Testis (tissue), 3 donors: ENCODE results near the gene RHEB. TPM values are rescaled to one million over a fixed set of nuclear protein-coding genes. Genes with fewer than 3 reads are reported as not detected.
A peak's percentile ranks its signal among the peaks of the same experiment; 100 is the strongest.
"Not testable (repeated sequence)": the region's sequence is repeated elsewhere in the genome, so short reads cannot be mapped to it uniquely, and the experiment has no call there.

Experiments
- DNase-seq: peaks from one replicate; pipeline ENCODE4 v3.0.0-alpha.2; 2019
- H3K27ac ChIP-seq, 2 donors: fragments of 200-600 bp; sonication (generic); one replicate each; pipeline ENCODE4 v1.5.1; 2019
- H3K27me3 ChIP-seq: fragments of 200-600 bp; sonication (generic); one replicate; pipeline ENCODE4 v1.5.1; 2019
- H3K36me3 ChIP-seq: fragments of 200-600 bp; sonication (generic); one replicate; pipeline ENCODE4 v1.5.1; 2017; ENCODE audit warnings: low read depth; ENCODE audit errors: missing control alignments
- H3K4me1 ChIP-seq: fragments of 200-600 bp; sonication (generic); one replicate; pipeline ENCODE4 v1.5.1; 2019
- H3K4me3 ChIP-seq, 2 donors: fragments of 200-600 bp; sonication (generic); one replicate each; pipeline ENCODE4 v1.5.1; 2017 to 2019
- H3K9me3 ChIP-seq: fragments of 200-600 bp; sonication (generic); one replicate; pipeline ENCODE4 v1.5.1; 2017
- POLR2A ChIP-seq: fragments of 450-650 bp; IDR thresholded peaks from one replicate; pipeline ENCODE4 v1.6.1; 2017; ENCODE audit warnings: antibody characterized with exemption, mild to moderate bottlenecking, moderate library complexity
- WGBS, 2 donors: methylation state at CpG; one replicate each; pipeline ENCODE4 v1.1.5; 2018; 5-methylcytosine and 5-hydroxymethylcytosine counted together
- intact Hi-C: fragments of 100-400 bp; cut with DNase I; formaldehyde crosslinking; loops from one replicate; pipeline ENCODE4 v1.15.1; 2023; ENCODE audit warnings: low total_unique reads
- polyA plus RNA-seq: library from polyadenylated mRNA; stranded (reverse); fragments of 350-450 nt; fragmentation: Illumina TruSeq; extraction: RNeasy Lipid Tissue Mini Kit (QIAGEN cat#74804); gene quantifications from one replicate; pipeline ENCODE4 v1.2.3, GENCODE V29; 2014; ENCODE audit warnings: low read depth, low replicate concordance; ENCODE audit not compliant: insufficient read depth
- total RNA-seq, 2 donors: library from RNA; depleted of rRNA; stranded (reverse); fragments of >200 nt; gene quantifications; one replicate each; pipeline ENCODE4 v1.2.3, GENCODE V29; 2016
- TF ChIP-seq, protein P1 (sequence below), 3 experiments: fragments of 450-650 bp in 2 of 3; fragments of 200-600 bp in 1 of 3; sonication (generic) in 1 of 3; IDR thresholded peaks; one replicate each; pipeline ENCODE4 v1.5.1; 2016 to 2019; ENCODE audit warnings: antibody characterized with exemption in 3 of 3, mild to moderate bottlenecking in 2 of 3, moderate library complexity in 1 of 3

The RHEB gene
- total and polyA plus RNA-seq, 3 donors from 2014 or later: 59.4 to 88.1 (median 74.6) TPM

- Histone ChIP-seq H3K4me3 (no peak overlapping the region), H3K4me1 (peaks cover 6% of the 10 kb centered on the region), H3K36me3 (no peaks in the 10 kb centered on the region), H3K9me3 (no peaks in the 10 kb centered on the region), H3K27ac (peak overlapping the region in 1 of 2 donors; percentile 14), H3K27me3 (no peaks in the 10 kb centered on the region)
- intact Hi-C loops: no loop called here
- WGBS, 2 donors: 40 to 42% methylated on average over 8 of the region's 8 CpGs
- DNase-seq: peak; percentile 68
- TF ChIP-seq POLR2A: no peak
- TF ChIP-seq, protein P1, sequence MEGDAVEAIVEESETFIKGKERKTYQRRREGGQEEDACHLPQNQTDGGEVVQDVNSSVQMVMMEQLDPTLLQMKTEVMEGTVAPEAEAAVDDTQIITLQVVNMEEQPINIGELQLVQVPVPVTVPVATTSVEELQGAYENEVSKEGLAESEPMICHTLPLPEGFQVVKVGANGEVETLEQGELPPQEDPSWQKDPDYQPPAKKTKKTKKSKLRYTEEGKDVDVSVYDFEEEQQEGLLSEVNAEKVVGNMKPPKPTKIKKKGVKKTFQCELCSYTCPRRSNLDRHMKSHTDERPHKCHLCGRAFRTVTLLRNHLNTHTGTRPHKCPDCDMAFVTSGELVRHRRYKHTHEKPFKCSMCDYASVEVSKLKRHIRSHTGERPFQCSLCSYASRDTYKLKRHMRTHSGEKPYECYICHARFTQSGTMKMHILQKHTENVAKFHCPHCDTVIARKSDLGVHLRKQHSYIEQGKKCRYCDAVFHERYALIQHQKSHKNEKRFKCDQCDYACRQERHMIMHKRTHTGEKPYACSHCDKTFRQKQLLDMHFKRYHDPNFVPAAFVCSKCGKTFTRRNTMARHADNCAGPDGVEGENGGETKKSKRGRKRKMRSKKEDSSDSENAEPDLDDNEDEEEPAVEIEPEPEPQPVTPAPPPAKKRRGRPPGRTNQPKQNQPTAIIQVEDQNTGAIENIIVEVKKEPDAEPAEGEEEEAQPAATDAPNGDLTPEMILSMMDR (IDR thresholded peaks at IDR 0.05): no peak
Measured at GRCh38 chr7:151537818-151538561, 18.3 kb upstream of the RHEB start.

DNA sequence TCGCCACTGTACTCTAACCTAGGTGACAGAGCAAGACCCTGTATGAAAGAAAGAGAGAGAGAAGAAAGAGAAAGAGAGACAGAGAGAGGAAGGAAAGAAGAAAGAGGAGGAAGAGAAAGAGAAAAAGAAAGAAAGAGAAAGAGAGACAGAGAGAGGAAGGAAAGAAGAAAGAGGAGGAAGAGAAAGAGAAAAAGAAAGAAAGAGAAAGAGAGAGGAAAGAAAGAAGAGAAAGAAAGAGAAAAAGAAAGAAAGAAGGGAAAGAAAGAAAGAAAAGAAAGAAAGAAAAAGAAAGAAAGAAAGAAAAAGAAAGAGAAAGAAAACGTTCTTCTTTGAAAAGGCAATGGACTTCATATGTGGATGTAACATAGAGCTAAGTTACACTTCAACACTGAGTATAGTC lies 16.5 kb upstream of the RHEB start:
- H3K4me1 ChIP-seq, H3K4me3 ChIP-seq, H3K9me3 ChIP-seq, H3K27me3 ChIP-seq, DNase-seq, H3K36me3 ChIP-seq, intact Hi-C loops, H3K27ac ChIP-seq: not testable (repeated sequence)
- 86 to 96% methylated on average over 2 of the region's 2 CpGs for WGBS, 2 donors

DNA sequence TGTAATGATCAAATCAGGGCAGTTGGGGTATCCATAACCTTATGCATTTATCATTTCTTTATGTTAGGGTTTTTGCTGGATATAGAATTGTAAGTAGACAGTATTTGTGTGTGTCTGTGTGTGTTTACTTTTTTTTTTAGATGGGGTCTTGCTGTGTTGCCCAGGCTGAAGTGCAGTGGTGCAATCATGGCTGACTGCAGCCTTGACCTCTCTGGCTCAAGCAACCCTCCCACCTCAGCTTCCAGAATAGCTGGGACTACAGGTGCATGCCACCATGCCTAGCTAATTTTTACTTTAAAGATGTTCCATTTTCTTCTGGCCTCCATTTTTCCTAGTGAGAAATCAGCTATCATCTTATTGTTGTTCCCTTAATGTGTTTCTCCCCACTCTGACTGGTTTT lies 10.1 kb upstream of the RHEB start:
- DNase-seq: no peak
- no peak for TF ChIP-seq POLR2A
- TF ChIP-seq, protein P1 (IDR thresholded peaks at IDR 0.05): no peak
- no peaks in the 10 kb centered on the region for H3K4me1 ChIP-seq
- intact Hi-C loops: no loop called here
- H3K9me3 ChIP-seq: no peaks in the 10 kb centered on the region
- no peak overlapping the region for H3K27ac ChIP-seq
- H3K27me3 ChIP-seq: no peaks in the 10 kb centered on the region
- H3K36me3 ChIP-seq: no peaks in the 10 kb centered on the region
- H3K4me3 ChIP-seq: no peak overlapping the region

GRCh38 chr7:151524845-151525244 lies 5.2 kb upstream of the RHEB start:
- intact Hi-C loops: no loop called here
- Histone ChIP-seq H3K27ac (no peak overlapping the region), H3K9me3 (no peaks in the 10 kb centered on the region), H3K4me3 (no peak overlapping the region), H3K27me3 (no peaks in the 10 kb centered on the region), H3K4me1 (no peaks in the 10 kb centered on the region), H3K36me3 (no peaks in the 10 kb centered on the region)
- DNase-seq: no peak
- 93 to 95% methylated on average over 2 of the region's 2 CpGs for WGBS, 2 donors
- TF ChIP-seq, protein P1 (IDR thresholded peaks at IDR 0.05): no peak
- no peak for TF ChIP-seq POLR2A

- Histone ChIP-seq H3K9me3 (no peaks in the 10 kb centered on the region), H3K4me1 (no peaks in the 10 kb centered on the region), H3K27ac (no peak overlapping the region), H3K36me3 (no peaks in the 10 kb centered on the region), H3K27me3 (no peaks in the 10 kb centered on the region), H3K4me3 (no peak overlapping the region)
- TF ChIP-seq, protein P1 (IDR thresholded peaks at IDR 0.05): no peak
- no peak for TF ChIP-seq POLR2A
- intact Hi-C loops: no loop called here
- DNase-seq: no peak
- WGBS, 2 donors: 89 to 90% methylated on average over 8 of the region's 8 CpGs
Measured at GRCh38 chr7:151524331-151524730, 4.6 kb upstream of the RHEB start.
